H9 (cell line): ENCODE results near the gene SETD3. TPM values are rescaled to one million over a fixed set of nuclear protein-coding genes. Genes with fewer than 3 reads are reported as not detected.

Source experiments
- DNase-seq: peaks from one replicate; pipeline ENCODE4 v3.0.0-alpha.2; 2017
- H2AFZ ChIP-seq: one replicate; pipeline ENCODE4 v1.6.1; 2013; ENCODE audit warnings: mild to moderate bottlenecking, low read length, control low read depth, moderate library complexity
- H2AK5ac ChIP-seq: 2 replicates; pipeline ENCODE4 v1.6.1; 2013; ENCODE audit warnings: low read length, control low read depth, mixed read lengths; ENCODE audit not compliant: insufficient read length
- H2BK120ac ChIP-seq: one replicate; pipeline ENCODE4 v1.6.1; 2013; ENCODE audit warnings: low read depth, mild to moderate bottlenecking, low read length, control low read depth, inconsistent platforms; ENCODE audit not compliant: poor library complexity, severe bottlenecking
- H2BK12ac ChIP-seq: 2 replicates; pipeline ENCODE4 v1.6.1; 2013; ENCODE audit warnings: low read length, control low read depth, mixed read lengths, low read depth; ENCODE audit not compliant: insufficient read length
- H2BK15ac ChIP-seq: 2 replicates; pipeline ENCODE4 v1.6.1; 2013; ENCODE audit warnings: low read depth, low read length, control low read depth
- H2BK20ac ChIP-seq: one replicate; pipeline ENCODE4 v1.6.1; 2013; ENCODE audit warnings: low read depth, mild to moderate bottlenecking, low read length, control low read depth, inconsistent platforms; ENCODE audit not compliant: poor library complexity, severe bottlenecking
- H2BK5ac ChIP-seq: 2 replicates; pipeline ENCODE4 v1.6.1; 2013; ENCODE audit warnings: low read length, control low read depth, mixed read lengths; ENCODE audit not compliant: insufficient read length
- H3K14ac ChIP-seq: 2 replicates; pipeline ENCODE4 v1.6.1; 2013; ENCODE audit warnings: low read length, control low read depth; ENCODE audit not compliant: insufficient read depth
- H3K18ac ChIP-seq: 2 replicates; pipeline ENCODE4 v1.6.1; 2013; ENCODE audit warnings: low read depth, mild to moderate bottlenecking, mixed read lengths, low read length, control low read depth; ENCODE audit not compliant: insufficient read length
- H3K23ac ChIP-seq: 2 replicates; pipeline ENCODE4 v1.6.1; 2013; ENCODE audit warnings: low read length, control low read depth, mixed read lengths, low read depth; ENCODE audit not compliant: insufficient read length
- H3K23me2 ChIP-seq: 2 replicates; pipeline ENCODE4 v1.6.1; 2013; ENCODE audit warnings: low read depth, mild to moderate bottlenecking, mixed read lengths, low read length, control low read depth; ENCODE audit not compliant: insufficient read length, poor library complexity, severe bottlenecking
- H3K27ac ChIP-seq: 2 replicates; pipeline ENCODE4 v1.5.1; 2013; ENCODE audit warnings: low read length, control low read depth, mixed read lengths, low read depth; ENCODE audit not compliant: insufficient read length
- H3K27me3 ChIP-seq: 2 replicates; pipeline ENCODE4 v1.6.1; 2013; ENCODE audit warnings: low read length, control low read depth, inconsistent platforms; ENCODE audit not compliant: insufficient read depth
- H3K4ac ChIP-seq: 2 replicates; pipeline ENCODE4 v1.6.1; 2013; ENCODE audit warnings: low read depth, mild to moderate bottlenecking, control low read depth, inconsistent platforms, low read length, moderate library complexity
- H3K4me1 ChIP-seq: 2 replicates; pipeline ENCODE4 v1.6.1; 2013; ENCODE audit warnings: low read length, control low read depth, inconsistent platforms; ENCODE audit not compliant: insufficient read depth
- H3K4me2 ChIP-seq: 2 replicates; pipeline ENCODE4 v1.6.1; 2013; ENCODE audit warnings: low read length, control low read depth, mixed read lengths; ENCODE audit not compliant: insufficient read length, insufficient read depth
- H3K56ac ChIP-seq: 2 replicates; pipeline ENCODE4 v1.6.1; 2013; ENCODE audit warnings: low read depth, mild to moderate bottlenecking, mixed read lengths, low read length, control low read depth; ENCODE audit not compliant: insufficient read length
- H3K79me1 ChIP-seq: 2 replicates; pipeline ENCODE4 v1.6.1; 2013; ENCODE audit warnings: low read depth, mild to moderate bottlenecking, moderate library complexity, low read length, control low read depth, inconsistent platforms; ENCODE audit not compliant: insufficient read depth, poor library complexity, severe bottlenecking
- H3K79me2 ChIP-seq: 2 replicates; pipeline ENCODE4 v1.6.1; 2013; ENCODE audit warnings: low read length, control low read depth, inconsistent platforms; ENCODE audit not compliant: insufficient read depth
- H3K9ac ChIP-seq: 2 replicates; pipeline ENCODE4 v1.6.1; 2013; ENCODE audit warnings: low read length, control low read depth, mixed read lengths; ENCODE audit not compliant: insufficient read length; ENCODE audit errors: extremely low read depth
- H3K9me3 ChIP-seq: one replicate; pipeline ENCODE4 v1.6.1; 2013; ENCODE audit warnings: low read depth, low read length, inconsistent platforms; ENCODE audit not compliant: control insufficient read depth
- H3T11ph ChIP-seq: one replicate; pipeline ENCODE4 v1.6.1; 2013; ENCODE audit warnings: mild to moderate bottlenecking, low read length, control low read depth, inconsistent platforms
- H4K20me1 ChIP-seq: one replicate; pipeline ENCODE4 v1.6.1; 2013; ENCODE audit not compliant: control insufficient read depth, insufficient read length, insufficient read depth
- H4K5ac ChIP-seq: 2 replicates; pipeline ENCODE4 v1.6.1; 2013; ENCODE audit warnings: low read depth, mild to moderate bottlenecking, mixed read lengths, low read length, control low read depth; ENCODE audit not compliant: insufficient read length
- H4K8ac ChIP-seq: replicated peaks from 2 replicates; pipeline ENCODE4 v1.6.1; 2013; ENCODE audit warnings: low read length, control low read depth, mixed read lengths, low read depth; ENCODE audit not compliant: insufficient read length
- H4K91ac ChIP-seq: 2 replicates; pipeline ENCODE4 v1.6.1; 2013; ENCODE audit warnings: low read depth, mild to moderate bottlenecking, moderate library complexity, mixed read lengths, low read length, control low read depth; ENCODE audit not compliant: insufficient read length
- H3K27ac Mint-ChIP-seq, 3 experiments: 2 replicates in 2 of 3; 3 replicates in 1 of 3; pipeline ENCODE4 v1.8.0; 2020 to 2021; ENCODE audit warnings: mixed read lengths in 3 of 3, mild to moderate bottlenecking in 1 of 3, moderate library complexity in 1 of 3
- H3K27me3 Mint-ChIP-seq: 2 replicates; pipeline ENCODE4 v1.8.0; 2021; ENCODE audit warnings: low read depth, mild to moderate bottlenecking, moderate library complexity, mixed read lengths
- H3K36me3 Mint-ChIP-seq, 3 experiments: 2 replicates in 2 of 3; 3 replicates in 1 of 3; pipeline ENCODE4 v1.8.0; 2020 to 2021; ENCODE audit warnings: low read depth in 3 of 3, mixed read lengths in 3 of 3; ENCODE audit not compliant: insufficient read depth in 1 of 3
- H3K4me1 Mint-ChIP-seq, 2 experiments: 2 replicates each; pipeline ENCODE4 v1.8.0; 2020; ENCODE audit warnings: mixed read lengths in 2 of 2
- H3K4me3 Mint-ChIP-seq, 2 experiments: 2 replicates in 1 of 2; 3 replicates in 1 of 2; pipeline ENCODE4 v1.8.0; 2020 to 2021; ENCODE audit warnings: mild to moderate bottlenecking in 2 of 2, mixed read lengths in 2 of 2, moderate library complexity in 1 of 2
- H3K9me3 Mint-ChIP-seq, 2 experiments: 2 replicates in 1 of 2; 3 replicates in 1 of 2; pipeline ENCODE4 v1.8.0; 2020; ENCODE audit warnings: mild to moderate bottlenecking in 2 of 2, mixed read lengths in 2 of 2, moderate library complexity in 1 of 2
- WGBS: extraction: QIAGEN DNeasy Blood & Tissue Kit; methylation state at CpG from one replicate; pipeline ENCODE4 v1.1.7; 2013; ENCODE audit warnings: missing lambda C conversion rate, low lambda C conversion rate, mixed read lengths; ENCODE audit not compliant: insufficient read length; ENCODE audit errors: extremely low coverage; 5-methylcytosine and 5-hydroxymethylcytosine counted together
- total RNA-seq: library from RNA; stranded (reverse); gene quantifications from 2 replicates; pipeline ENCODE4 v1.2.1, GENCODE V29; 2021
- TF ChIP-seq, protein P1 (sequence below): fragments of 200-600 bp; sonication (generic); conservative IDR thresholded peaks from 3 replicates; pipeline ENCODE4 v1.8.0; 2021; ENCODE audit warnings: antibody characterized with exemption, mild to moderate bottlenecking

SETD3 gene
- total RNA-seq, 1 experiment from 2014 or later: 56.7 TPM

DNA sequence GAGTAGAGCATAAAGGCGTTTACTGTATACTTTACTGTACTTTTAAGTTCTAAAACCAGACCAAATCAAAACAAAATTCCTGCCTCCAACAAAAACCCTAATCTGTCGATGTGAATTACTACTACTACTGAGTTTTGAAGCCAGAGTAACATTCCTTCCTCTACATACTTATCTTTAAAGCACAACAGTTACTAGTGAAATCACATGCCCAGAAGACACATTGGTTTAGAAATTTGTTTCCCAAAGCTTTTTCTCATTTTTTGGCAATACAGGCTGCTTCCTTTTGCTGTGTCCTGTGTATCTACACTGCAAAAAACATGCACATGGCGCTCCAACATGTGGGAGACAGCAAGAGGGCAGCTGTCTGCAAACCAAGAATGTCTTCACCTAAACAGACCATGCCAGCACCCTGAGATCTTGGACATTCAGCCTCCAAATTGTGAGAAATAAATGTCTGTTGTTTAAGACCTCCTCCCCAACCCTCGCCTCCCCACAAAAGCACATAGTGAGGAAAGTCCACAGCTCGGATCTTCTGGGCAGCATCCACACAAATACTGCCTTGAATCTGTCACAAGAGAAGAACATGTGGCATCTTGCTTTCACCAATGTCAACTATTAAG, 21.1 kb downstream of the SETD3 start:
- peaks cover 5% of the 10 kb centered on the region for H3K79me1 ChIP-seq
- H3K79me2 ChIP-seq: no peaks in the 10 kb centered on the region
- WGBS: no CpG with 5 or more reads among the region's 5 CpGs
- no peak overlapping the region for H2AFZ ChIP-seq
- H2AK5ac ChIP-seq: no peak overlapping the region
- H3K18ac ChIP-seq: no peak overlapping the region
- no peak overlapping the region for H2BK5ac ChIP-seq
- no peak overlapping the region for H4K8ac ChIP-seq
- H2BK20ac ChIP-seq: no peak overlapping the region
- H3K23me2 ChIP-seq: no peaks in the 10 kb centered on the region
- no peak overlapping the region for H3K9ac ChIP-seq
- H3T11ph ChIP-seq: no peak overlapping the region
- H3K56ac ChIP-seq: no peak overlapping the region
- no peak overlapping the region for H4K5ac ChIP-seq
- H4K91ac ChIP-seq: no peak overlapping the region
- no peak overlapping the region for H3K23ac ChIP-seq
- no peak overlapping the region for H3K14ac ChIP-seq
- H3K27ac ChIP-seq: no peak overlapping the region
- Mint-ChIP-seq H3K9me3 (no peaks in the 10 kb centered on the region), H3K27me3 (no peaks in the 10 kb centered on the region), H3K27ac (peak overlapping the region in 2 of 3 experiments; percentile 5 to 55; a peak in 2 of 7 replicates), H3K36me3 (peaks cover 12 to 46% (median 39%) of the 10 kb centered on the region in 3 experiments; a peak in 6 of 7 replicates), H3K4me1 (peaks cover 36 to 41% of the 10 kb centered on the region in 2 experiments), H3K4me3 (no peak overlapping the region)
- H3K4ac ChIP-seq: no peak overlapping the region
- TF ChIP-seq, protein P1, sequence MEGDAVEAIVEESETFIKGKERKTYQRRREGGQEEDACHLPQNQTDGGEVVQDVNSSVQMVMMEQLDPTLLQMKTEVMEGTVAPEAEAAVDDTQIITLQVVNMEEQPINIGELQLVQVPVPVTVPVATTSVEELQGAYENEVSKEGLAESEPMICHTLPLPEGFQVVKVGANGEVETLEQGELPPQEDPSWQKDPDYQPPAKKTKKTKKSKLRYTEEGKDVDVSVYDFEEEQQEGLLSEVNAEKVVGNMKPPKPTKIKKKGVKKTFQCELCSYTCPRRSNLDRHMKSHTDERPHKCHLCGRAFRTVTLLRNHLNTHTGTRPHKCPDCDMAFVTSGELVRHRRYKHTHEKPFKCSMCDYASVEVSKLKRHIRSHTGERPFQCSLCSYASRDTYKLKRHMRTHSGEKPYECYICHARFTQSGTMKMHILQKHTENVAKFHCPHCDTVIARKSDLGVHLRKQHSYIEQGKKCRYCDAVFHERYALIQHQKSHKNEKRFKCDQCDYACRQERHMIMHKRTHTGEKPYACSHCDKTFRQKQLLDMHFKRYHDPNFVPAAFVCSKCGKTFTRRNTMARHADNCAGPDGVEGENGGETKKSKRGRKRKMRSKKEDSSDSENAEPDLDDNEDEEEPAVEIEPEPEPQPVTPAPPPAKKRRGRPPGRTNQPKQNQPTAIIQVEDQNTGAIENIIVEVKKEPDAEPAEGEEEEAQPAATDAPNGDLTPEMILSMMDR: no peak
- H3K4me2 ChIP-seq: no peak overlapping the region
- no peak overlapping the region for H2BK120ac ChIP-seq
- H2BK12ac ChIP-seq: no peak overlapping the region
- peaks cover 8% of the 10 kb centered on the region; the same call in 1 of the 2 replicates for H3K4me1 ChIP-seq
- H3K27me3 ChIP-seq: no peaks in the 10 kb centered on the region
- no peaks in the 10 kb centered on the region for H3K9me3 ChIP-seq
- no peak for DNase-seq
- H2BK15ac ChIP-seq: no peak overlapping the region
- H4K20me1 ChIP-seq: no peaks in the 10 kb centered on the region
